NCI-H1436 (cell line): ENCODE measurements around the gene LKAAEAR1.

ENCODE experiments used
- DNase-seq: peaks from one replicate; lab custom pipeline; 2025; lab: John Stamatoyannopoulos, UW

Gene LKAAEAR1

GRCh38 chr20:64110411-64111068 lies 26.3 kb upstream of the LKAAEAR1 start:
- DNase-seq, result no peak

- DNase-seq, result no peak
Measured at GRCh38 chr20:64109831-64110391, 25.7 kb upstream of the LKAAEAR1 start.

- DNase-seq, result no peak
Measured at GRCh38 chr20:64108731-64109681, 24.8 kb upstream of the LKAAEAR1 start.

GRCh38 chr20:64107736-64108457 lies 23.7 kb upstream of the LKAAEAR1 start:
- no peak for DNase-seq

GRCh38 chr20:64106981-64107735 lies 23.0 kb upstream of the LKAAEAR1 start, which contains the start of gene NPBWR2:
Gene NPBWR2, minus strand, starts transcription at chr20:64107565. Its CDS starts 734 bp downstream, at chr20:64106831.
- no peak for DNase-seq

- no peak for DNase-seq
Measured at GRCh38 chr20:64106435-64106961, 22.3 kb upstream of the LKAAEAR1 start.

- DNase-seq, result no peak
Measured at GRCh38 chr20:64105846-64106434, 21.7 kb upstream of the LKAAEAR1 start.

- DNase-seq, result no peak
Measured at GRCh38 chr20:64104667-64105451, 20.7 kb upstream of the LKAAEAR1 start.

GRCh38 chr20:64103871-64104666 lies 19.9 kb upstream of the LKAAEAR1 start:
- no peak for DNase-seq

- peak; percentile 82 for DNase-seq
Measured at GRCh38 chr20:64102647-64103354, 18.6 kb upstream of the LKAAEAR1 start.

- DNase-seq, result peak; percentile 72
Measured at GRCh38 chr20:64101731-64102621, 17.8 kb upstream of the LKAAEAR1 start.

GRCh38 chr20:64100946-64101688 lies 16.9 kb upstream of the LKAAEAR1 start:
- no peak for DNase-seq

GRCh38 chr20:64100566-64100888 lies 16.3 kb upstream of the LKAAEAR1 start:
- no peak for DNase-seq

- DNase-seq, result peak; percentile 94
Measured at GRCh38 chr20:64099880-64100565, 15.8 kb upstream of the LKAAEAR1 start.

- DNase-seq, result no peak
Measured at GRCh38 chr20:64099086-64099786, 15.0 kb upstream of the LKAAEAR1 start.
